Epithelial cell of prostate (primary cell): Measurements from ENCODE around the gene USE1.
A peak's percentile ranks its signal among the peaks of the same experiment; 100 is the strongest.
"Not testable (repeated sequence)": the region's sequence is repeated elsewhere in the genome, so short reads cannot be mapped to it uniquely, and the experiment has no call there.

Experiments used
- DNase-seq: peaks from one replicate; pipeline ENCODE4 v3.0.0-alpha.2; 2011; ENCODE audit warnings: low read depth, low spot score
- H3K27ac ChIP-seq: fragments of 450-650 bp; 2 replicates; pipeline ENCODE4 v1.5.1; 2017; ENCODE audit warnings: mild to moderate bottlenecking

The USE1 gene, protein sequence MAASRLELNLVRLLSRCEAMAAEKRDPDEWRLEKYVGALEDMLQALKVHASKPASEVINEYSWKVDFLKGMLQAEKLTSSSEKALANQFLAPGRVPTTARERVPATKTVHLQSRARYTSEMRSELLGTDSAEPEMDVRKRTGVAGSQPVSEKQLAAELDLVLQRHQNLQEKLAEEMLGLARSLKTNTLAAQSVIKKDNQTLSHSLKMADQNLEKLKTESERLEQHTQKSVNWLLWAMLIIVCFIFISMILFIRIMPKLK

DNA sequence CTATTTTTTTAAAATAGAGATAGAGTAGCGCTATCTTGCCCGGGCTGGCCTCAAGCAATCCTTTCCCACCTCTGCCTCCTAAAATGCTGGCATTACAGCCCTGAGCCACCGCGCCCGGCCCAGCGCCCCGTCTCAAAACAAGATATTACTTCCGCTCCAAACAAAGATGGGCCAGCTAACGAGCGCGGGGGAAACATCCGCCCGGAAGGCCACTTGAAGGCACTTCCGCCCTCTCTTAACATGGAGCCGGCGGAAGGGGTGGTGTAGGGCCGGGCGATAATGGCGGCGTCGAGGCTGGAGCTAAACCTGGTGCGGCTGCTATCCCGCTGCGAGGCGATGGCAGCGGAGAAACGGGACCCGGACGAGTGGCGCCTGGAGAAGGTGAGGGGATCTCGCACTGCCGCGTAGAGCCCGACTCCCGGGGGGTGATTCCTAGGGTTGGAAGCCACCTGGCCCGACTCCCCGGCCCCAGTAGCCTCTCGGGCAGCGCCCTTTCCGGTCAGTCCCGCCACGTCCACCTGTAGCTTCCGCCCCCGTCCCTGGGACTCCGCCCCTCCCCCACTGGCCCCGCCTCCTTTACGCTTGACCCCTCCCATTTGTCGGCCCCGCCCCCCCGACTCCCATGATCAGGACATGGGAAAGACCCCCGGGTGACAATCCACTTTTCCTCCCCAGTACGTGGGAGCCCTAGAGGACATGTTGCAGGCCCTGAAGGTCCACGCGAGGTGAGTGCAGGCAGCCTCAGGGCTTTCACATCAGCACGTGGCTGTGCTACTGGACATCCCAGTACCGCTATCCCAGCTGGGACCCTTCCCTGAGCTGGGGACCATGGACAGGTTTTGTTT, at the start of gene USE1:
Gene USE1, plus strand, starts transcription at position 231 of the 845 bp plus-strand sequence. Its CDS starts 49 bp downstream, at position 280.
- DNase-seq = peak; percentile 59
- H3K27ac ChIP-seq = peak within 1 kb of the TSS; percentile 80

DNA sequence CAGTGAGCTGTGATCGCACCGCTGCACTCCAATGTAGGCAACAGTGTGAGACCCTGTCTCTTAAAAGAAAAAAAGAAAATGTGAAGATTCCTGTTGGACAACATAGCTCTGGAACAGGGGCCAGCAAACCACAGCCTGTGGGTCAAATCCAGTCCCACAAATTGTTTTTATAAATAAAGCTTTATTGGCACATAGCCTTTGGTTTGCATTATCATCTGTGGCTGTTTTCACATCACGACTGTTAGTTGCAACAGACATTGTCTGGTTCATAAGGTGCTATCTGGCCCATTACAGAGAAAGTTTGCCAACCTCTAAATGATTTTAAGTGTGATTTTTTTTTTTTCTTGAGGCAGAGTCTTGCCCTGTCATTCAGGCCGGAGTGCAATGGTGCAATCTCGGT, 49.4 kb upstream of the USE1 start:
- no peak for DNase-seq

DNA sequence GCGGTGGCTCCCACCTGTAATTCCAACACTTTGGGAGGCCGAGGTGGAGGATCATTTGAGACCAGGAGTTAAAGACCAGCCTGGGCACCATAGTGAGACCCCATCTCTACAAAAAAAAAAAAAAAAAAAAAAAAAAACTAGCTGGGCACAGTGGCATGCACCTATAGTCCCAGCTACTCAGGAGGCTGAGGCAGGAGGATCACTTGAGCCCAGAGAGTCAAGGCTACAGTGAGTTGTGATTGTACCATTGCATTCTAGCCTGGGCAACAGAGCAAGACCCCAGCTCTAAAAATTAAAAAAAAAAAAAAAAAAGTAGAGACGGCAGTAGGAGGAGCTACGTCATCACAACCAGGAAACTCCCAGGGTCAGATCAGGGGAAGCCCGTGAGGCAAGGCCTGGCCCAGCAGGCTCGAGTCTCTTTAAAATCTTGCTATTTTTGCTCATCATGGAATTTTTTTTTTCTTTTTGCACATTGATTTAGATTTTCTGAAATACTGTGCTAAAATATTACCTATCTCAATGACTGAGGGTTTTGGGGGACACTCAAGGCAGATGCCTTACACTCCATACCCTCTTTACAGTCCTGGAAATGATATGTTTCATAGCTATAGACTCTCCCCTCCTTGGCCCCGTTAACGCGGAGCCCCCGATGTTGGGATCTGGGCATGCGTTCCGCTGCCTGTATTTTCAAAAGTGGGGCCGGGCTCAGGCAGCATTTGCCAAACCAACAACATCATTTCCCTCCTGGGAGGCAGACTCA, 44.4 kb upstream of the USE1 start:
- DNase-seq = no peak
- no peak overlapping the region for H3K27ac ChIP-seq

More for the DNA sequence above, 49.4 kb upstream of the USE1 start:
- no peak overlapping the region for H3K27ac ChIP-seq

DNA sequence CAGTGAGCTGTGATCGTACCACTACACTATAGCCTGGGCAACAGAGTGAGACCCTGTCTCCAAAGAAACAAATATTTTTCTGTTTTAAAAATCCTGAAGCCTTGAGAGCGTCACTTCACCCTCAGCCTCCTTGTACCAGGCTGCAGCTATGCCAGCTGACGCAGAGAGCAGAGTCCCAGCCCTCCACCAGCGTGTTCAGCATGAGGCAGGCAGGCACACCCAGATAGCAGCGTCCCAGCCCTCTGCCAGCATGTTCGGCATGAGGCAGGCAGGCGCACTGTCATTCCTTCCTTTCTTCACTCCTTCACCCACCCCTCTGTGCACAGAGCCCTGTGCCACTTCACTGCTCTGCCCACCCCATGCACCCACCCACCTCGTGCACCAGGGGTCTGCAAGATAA, 43.3 kb upstream of the USE1 start:
- no peak overlapping the region for H3K27ac ChIP-seq
- no peak for DNase-seq

DNA sequence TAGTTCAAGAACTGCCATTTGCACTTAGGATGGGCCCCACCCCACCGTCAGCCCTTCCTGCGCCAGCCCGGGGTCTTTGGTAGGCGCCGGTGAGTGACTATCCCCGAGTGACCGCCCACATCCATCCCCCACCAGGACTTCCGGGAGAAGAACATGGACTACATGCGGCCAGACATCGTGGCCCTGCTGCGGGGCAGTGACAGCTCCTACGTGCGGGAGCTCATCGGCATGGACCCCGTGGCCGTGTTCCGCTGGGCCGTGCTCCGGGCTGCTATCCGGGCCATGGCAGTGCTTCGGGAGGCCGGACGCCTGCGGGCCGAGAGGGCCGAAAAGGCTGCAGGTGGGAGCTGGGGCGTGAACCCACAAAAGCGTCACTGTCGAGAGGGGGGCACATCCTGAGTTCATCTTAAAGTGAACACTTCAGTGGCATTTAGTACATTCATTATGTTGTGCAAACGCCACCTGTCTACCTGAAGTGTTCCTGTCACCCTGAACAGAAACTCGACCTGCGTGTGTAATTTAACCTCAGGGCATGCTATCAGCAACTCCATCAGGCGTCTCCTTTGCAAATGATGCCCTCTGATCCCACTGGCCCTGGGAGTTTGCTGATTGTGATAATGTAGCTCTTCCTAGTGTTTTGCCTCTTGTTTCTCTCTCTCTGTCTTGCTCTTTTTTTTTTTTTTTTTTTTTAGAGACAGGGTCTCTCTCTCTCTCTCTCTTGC, 42.4 kb upstream of the USE1 start:
- H3K27ac ChIP-seq = no peak overlapping the region
- DNase-seq = no peak

DNA sequence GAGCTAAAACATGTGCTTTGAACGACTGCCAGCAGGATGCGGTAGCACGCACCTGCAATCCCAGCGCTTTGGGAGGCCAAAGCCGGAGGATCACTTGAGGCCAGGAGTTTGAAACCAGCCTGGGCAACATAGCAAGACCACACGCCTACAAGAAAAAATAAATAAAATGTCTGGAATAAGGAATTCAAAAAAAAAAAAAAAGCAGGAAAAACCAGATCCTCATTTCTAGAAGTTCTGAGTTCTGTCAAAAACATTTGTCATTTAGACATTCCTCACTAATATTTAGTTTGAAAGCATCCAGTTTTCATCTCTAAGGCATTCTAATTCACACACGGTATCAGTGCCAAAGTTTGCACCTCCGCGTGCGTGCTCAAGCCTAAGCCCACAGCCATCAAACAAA, 36.9 kb upstream of the USE1 start:
- DNase-seq = no peak
- no peak overlapping the region for H3K27ac ChIP-seq

DNA sequence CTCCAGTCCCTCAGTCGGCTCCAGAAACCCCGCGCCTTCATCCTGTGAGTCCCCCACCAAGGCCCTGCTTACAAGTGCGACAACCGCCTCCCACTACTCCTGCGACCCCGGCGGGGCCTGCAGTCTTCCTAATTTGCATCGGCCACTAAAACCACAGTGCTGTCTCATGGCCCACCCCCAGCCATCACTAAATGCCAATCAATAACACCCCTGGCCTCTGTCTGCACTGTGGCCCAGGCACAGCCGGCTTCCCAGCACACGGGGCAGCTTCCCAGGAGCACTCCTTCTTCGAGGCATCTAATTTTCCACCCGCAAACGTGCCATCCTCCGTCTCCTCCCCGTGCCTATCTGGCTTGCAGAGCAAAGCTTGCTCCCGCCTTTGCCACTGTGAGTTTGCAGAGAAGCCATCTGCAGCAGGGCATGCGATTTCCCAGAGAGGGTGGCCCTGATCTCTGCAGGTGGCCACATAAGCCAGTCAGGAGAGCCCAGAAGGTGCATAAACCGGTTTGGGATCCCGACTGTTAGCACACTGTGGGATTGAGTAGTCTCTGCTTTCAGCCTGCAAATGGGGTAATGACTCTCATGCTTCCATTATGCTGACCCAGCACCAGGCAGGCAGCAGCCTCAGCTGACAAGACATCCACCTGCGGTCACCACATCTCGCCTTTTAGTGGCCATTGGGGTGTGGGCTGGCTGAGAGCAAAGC, 34.0 kb upstream of the USE1 start:
- no peak overlapping the region for H3K27ac ChIP-seq
- DNase-seq = no peak

DNA sequence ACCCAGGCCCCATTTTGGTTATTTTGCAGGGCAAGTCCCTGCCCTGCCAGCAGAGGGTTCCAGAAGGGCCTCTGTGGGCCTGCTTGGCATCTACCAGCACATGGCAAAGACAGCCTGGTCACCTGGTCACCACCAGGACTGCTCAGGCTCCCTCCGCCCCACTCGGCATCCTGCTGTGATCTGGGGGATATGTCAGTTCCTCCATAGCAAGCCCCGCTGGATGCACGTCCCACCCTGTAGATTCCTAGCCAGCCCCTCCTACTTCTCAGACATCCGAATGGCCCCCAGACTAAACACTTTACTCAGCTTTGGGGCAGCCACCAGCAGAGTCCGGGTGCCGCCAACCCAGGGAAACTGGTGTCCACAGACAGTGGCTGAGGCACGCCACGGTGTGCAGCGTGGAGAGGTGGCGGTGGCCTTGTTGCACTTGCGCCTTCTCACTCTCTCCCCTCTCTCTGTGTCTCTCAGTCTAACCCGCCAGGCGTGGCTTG, 31.8 kb upstream of the USE1 start:
- DNase-seq = no peak
- H3K27ac ChIP-seq = no peak overlapping the region

DNA sequence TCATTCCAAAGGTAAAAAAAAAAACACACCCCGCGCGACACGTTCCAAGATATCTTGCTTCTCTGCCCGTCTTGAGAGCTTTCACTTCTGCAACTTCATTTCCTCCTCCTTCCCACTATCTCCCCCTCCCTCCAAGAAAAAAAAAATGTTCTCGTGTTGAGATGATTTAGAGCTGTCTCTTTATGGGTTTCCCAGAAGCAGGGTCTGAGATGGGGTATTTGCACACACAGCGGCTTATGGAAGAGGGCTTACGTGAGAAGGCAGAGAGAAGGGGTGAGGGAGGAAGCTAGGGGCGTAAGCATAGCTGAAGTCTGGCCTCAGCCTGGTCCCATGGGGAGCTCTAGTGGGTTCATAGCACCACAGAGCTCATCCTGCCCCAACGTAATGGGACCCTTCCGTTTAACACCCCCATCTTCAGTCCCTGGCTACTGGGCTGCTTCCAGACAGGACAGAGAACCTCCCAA, 31.3 kb upstream of the USE1 start:
- no peak for DNase-seq
- no peak overlapping the region for H3K27ac ChIP-seq

DNA sequence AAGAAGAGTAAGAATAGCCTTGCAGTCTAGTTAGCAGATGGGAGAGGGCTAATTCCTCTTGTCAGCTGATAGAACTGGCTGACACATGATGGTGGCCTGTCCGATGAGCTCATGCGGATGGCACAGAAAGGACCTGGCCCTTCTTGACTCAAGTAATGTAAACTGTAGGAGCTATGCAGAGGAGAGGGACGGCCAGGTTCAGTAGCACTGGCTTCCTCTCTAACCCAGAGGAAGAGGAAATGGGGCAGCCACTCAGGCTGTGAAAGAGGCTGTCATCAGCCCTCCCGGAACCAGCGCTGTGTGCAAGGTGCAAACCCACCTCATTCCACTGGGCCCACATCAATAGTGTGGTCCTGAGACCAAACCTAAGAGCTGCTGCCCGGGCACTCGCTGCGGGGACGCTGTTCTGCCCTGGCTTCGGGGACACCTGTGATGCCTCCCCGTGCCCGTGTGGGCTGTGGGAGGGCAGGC, 30.8 kb upstream of the USE1 start:
- no peak for DNase-seq
- no peak overlapping the region for H3K27ac ChIP-seq

DNA sequence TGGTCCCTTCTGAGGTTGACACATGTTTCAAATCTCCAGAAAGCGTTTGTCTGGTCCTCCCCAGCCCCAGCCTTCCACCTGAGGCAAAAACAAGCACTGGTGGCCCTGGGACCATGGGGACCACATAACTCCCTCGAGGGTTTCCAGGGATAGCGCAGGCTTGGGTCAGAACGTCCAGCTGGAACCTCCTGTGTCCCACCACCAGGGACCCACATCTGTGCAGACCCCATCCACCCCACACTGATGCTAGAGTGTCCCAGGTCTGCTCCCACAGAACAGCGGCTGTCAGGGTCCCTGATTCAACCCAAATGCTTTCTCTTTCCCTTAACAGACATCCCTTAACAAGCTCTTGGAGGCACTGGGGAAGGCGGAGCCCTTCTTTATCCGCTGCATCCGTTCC, 29.6 kb upstream of the USE1 start:
- H3K27ac ChIP-seq = no peak overlapping the region
- DNase-seq = no peak

DNA sequence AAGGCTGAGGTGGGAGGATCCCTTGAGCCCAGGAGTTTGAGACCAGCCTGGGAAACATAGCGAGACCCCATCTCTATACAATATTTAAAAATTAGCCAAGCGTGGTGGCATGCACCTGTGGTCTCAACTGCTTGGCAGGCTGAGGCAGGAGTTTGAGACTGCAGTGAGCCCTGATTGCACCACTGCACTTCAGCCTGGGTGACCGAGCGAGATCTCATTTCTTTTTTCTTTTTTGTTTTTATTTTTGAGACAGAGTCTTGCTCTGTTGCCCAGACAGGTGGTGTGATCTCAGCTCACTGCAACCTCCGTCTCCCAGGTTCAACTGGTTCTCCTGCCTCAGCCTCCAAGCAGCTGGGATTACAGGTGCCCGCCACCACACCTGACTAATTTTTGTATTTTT, 23.4 kb upstream of the USE1 start:
- not testable (repeated sequence) for DNase-seq, H3K27ac ChIP-seq

DNA sequence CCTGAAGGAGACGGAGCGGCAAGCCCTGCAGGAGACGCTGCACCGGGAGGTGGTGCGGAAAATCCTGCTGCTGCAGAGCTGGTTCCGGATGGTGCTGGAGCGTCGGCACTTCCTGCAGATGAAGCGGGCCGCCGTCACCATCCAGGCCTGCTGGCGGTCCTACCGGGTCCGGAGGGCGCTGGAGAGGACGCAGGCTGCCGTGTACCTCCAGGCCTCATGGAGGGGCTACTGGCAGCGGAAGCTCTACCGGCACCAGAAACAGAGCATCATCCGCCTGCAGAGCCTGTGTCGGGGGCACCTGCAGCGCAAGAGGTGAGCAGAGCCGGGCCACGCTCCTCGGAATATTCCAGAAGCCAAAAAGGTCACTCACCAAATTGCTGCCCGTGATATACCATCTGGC, 22.4 kb upstream of the USE1 start:
- no peak for DNase-seq
- no peak overlapping the region for H3K27ac ChIP-seq

DNA sequence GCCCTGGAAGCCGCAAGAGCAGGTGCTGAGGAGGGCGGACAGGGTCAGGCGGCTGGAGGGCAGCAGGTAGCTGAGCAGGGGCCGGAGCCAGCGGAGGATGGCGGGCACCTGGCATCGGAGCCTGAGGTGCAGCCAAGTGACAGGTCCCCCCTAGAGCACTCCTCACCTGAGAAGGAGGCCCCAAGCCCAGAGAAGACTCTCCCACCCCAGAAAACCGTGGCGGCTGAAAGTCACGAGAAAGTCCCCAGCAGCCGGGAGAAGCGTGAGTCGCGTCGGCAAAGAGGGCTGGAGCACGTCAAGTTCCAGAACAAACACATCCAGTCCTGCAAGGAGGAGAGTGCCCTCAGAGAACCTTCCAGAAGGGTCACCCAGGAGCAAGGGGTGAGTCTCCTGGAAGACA, 20.5 kb upstream of the USE1 start:
- no peak overlapping the region for H3K27ac ChIP-seq
- DNase-seq = no peak

DNA sequence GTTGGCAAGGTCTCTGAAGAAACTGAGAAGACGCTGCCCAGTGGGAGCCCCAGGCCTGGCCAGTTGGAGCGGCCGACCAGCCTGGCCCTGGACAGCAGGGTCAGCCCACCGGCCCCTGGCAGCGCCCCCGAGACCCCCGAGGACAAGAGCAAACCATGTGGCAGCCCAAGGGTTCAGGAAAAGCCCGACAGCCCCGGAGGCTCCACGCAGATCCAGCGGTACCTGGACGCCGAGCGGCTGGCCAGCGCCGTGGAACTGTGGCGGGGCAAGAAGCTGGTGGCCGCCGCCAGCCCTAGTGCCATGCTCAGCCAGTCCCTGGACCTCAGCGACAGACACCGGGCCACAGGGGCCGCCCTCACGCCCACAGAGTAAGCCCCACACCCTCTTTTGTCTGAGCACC, 20.1 kb upstream of the USE1 start:
- no peak overlapping the region for H3K27ac ChIP-seq
- DNase-seq = no peak

DNA sequence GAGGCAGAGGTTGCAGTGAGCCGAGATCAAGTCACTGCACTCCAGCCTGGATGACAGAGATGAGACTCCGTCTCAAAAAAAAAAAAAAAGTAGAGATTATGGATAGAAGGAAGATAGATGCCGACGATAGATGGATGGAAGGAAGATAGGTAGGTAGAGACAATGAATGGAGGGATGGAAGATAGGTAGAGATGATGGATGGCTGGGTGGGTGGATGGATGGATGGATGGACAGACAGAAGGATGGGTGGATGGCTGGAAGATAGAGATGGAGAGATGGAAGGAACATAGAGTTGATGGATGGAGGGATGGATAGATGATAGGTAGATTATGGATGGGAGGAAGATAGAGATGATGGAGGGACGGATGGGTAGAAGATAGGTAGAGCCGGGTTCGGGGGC, 18.5 kb upstream of the USE1 start:
- DNase-seq = no peak
- H3K27ac ChIP-seq = no peak overlapping the region

DNA sequence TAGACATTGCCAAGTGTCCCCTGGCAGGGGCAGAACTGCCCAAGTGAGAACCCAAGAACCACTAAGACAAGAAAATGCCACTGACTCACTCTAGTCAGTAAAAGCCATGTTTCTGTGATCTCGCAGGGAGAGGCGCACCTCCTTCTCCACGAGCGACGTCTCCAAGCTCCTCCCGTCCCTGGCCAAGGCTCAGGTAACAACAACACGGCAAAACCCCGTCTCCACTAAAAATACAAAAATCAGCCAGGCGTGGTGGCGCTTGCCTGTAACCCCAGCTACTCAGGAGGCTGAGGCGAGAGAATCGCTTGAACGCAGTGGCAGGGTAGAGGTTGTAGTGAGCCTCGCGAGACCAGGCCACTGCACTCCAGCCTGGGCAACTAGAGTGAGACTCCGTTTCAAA, 17.5 kb upstream of the USE1 start:
- H3K27ac ChIP-seq = no peak overlapping the region
- DNase-seq = no peak

DNA sequence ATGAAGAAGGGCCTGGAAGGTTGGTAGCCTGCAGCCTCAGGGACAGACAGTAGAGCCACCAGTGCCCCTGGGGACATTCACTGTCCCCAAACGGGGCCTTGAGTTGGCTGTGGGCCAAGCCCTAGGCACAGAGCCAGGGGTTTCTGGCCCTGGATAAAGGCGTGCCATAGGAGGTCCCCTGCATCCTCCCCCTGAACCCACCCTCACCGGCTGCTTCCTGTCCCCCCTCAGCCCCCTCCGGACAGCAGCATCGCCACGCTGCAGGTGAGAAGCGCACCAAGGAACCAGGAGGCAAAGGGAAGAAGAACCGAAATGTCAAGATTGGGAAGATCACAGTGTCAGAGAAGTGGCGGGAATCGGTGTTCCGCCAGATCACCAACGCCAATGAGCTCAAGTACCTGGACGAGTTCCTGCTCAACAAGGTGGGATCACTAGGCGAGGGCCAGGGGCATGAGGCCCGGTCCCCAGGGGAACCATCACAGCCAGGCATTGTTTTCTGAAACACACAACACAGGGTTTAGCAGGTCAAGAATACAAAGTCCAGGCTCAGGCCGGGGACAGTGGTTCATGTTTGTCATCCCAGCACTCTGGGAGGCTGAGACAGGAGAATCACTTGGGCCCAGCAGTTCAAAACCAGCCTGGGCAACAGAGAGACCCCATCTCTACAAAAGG, 14.6 kb upstream of the USE1 start:
- no peak for DNase-seq

DNA sequence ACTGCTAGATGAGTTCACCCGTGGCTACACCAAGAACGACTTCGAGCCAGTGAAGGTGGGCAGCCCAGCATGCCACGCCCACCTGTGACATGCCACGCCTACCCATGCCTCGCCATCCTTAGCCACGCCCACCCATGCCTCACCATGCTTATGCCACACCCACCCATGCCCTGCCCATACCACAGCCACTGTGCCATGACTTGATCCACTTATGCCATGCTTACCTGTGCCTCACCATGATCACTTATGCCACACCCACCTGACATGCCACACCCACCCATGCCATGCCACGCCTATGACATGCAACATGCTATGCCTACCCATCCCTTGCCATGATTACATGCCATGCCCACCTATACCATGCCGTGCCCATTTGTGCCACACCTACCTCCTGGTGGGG, 12.9 kb upstream of the USE1 start:
- no peak overlapping the region for H3K27ac ChIP-seq
- DNase-seq = peak; percentile 5

More for the DNA sequence above, 14.6 kb upstream of the USE1 start:
- no peak overlapping the region for H3K27ac ChIP-seq
